DMS53 (cell line): ENCODE data around the gene NDST4.

Experiments used
- DNase-seq: peaks from one replicate; lab custom pipeline; 2025; lab: John Stamatoyannopoulos, UW

Gene NDST4

GRCh38 chr4:114905017-114905416 lies 208.4 kb downstream of the NDST4 start:
- DNase-seq = no peak

GRCh38 chr4:114900934-114901333 lies 212.5 kb downstream of the NDST4 start:
- no peak for DNase-seq

GRCh38 chr4:114890773-114891172 lies 222.6 kb downstream of the NDST4 start:
- DNase-seq = no peak

- no peak for DNase-seq
Observed at GRCh38 chr4:114886761-114887160, 226.7 kb downstream of the NDST4 start.

- DNase-seq = no peak
Observed at GRCh38 chr4:114883641-114884040, 229.8 kb downstream of the NDST4 start.

- DNase-seq = peak; percentile 63
Observed at GRCh38 chr4:114879916-114880669, 233.3 kb downstream of the NDST4 start.

- DNase-seq = no peak
Observed at GRCh38 chr4:114875630-114876029, 237.8 kb downstream of the NDST4 start.

GRCh38 chr4:114874321-114874720 lies 239.1 kb downstream of the NDST4 start:
- DNase-seq = no peak

GRCh38 chr4:114870987-114871386 lies 242.4 kb downstream of the NDST4 start:
- no peak for DNase-seq

GRCh38 chr4:114866901-114867670 lies 246.3 kb downstream of the NDST4 start:
- no peak for DNase-seq

- DNase-seq = no peak
Observed at GRCh38 chr4:114864060-114864459, 249.4 kb downstream of the NDST4 start.

GRCh38 chr4:114860786-114861185 lies 252.6 kb downstream of the NDST4 start:
- DNase-seq = no peak

- peak; percentile 3 for DNase-seq
Observed at GRCh38 chr4:114857831-114858230, 255.6 kb downstream of the NDST4 start.

- no peak for DNase-seq
Observed at GRCh38 chr4:114839986-114840385, 273.4 kb downstream of the NDST4 start.

GRCh38 chr4:114830628-114831027 lies 282.8 kb downstream of the NDST4 start:
- no peak for DNase-seq

- DNase-seq = no peak
Observed at GRCh38 chr4:114827651-114828050, 285.8 kb downstream of the NDST4 start.

- DNase-seq = no peak
Observed at GRCh38 chr4:114815760-114816159, 297.7 kb downstream of the NDST4 start.

GRCh38 chr4:114813961-114814360 lies 299.5 kb downstream of the NDST4 start:
- no peak for DNase-seq

- DNase-seq = no peak
Observed at GRCh38 chr4:114811564-114812301, 301.7 kb downstream of the NDST4 start.

GRCh38 chr4:114807759-114808404 lies 305.5 kb downstream of the NDST4 start:
- DNase-seq = peak; percentile 72

GRCh38 chr4:114807357-114807756 lies 306.1 kb downstream of the NDST4 start:
- no peak for DNase-seq

- no peak for DNase-seq
Observed at GRCh38 chr4:114791976-114792375, 321.4 kb downstream of the NDST4 start.
